K562 (cell line): ENCODE data around the gene SLC29A3. TPM values are rescaled to one million over a fixed set of nuclear protein-coding genes. Genes with fewer than 3 reads are reported as not detected.

Source experiments
- ASH1L ChIP-seq: fragments of 450-650 bp; IDR thresholded peaks from 2 replicates; pipeline ENCODE4 v1.6.1; 2018; ENCODE audit warnings: borderline replicate concordance, mild to moderate bottlenecking, low read depth; ENCODE audit not compliant: partially characterized antibody
- ATF3 ChIP-seq, 2 experiments: fragments of 450-650 bp in 1 of 2; sonication (generic) in 1 of 2; formaldehyde crosslinking in 1 of 2; IDR thresholded peaks in 1 of 2; conservative IDR thresholded peaks in 1 of 2; 2 replicates each; pipeline versions ENCODE4 v1.6.1 to v1.8.1; 2016 to 2023; ENCODE audit warnings: mild to moderate bottlenecking in 2 of 2, moderate library complexity in 2 of 2, inconsistent platforms in 1 of 2, missing genetic modification reagents in 1 of 2
- BCLAF1 ChIP-seq, 2 experiments: fragments of 450-650 bp in 1 of 2; IDR thresholded peaks; 2 replicates each; pipeline ENCODE4 v1.6.1; 2011 to 2017; ENCODE audit warnings: low read depth in 2 of 2, antibody characterized with exemption in 1 of 2, borderline replicate concordance in 1 of 2, low read length in 1 of 2, mild to moderate bottlenecking in 1 of 2, mixed read lengths in 1 of 2; ENCODE audit not compliant: control insufficient read depth in 1 of 2
- CC2D1A ChIP-seq: fragments of 450-650 bp; IDR thresholded peaks from 2 replicates; pipeline ENCODE4 v1.6.1; 2017; ENCODE audit warnings: mild to moderate bottlenecking
- ELF2 ChIP-seq: fragments of 250-450 bp; sonication (Bioruptor Pico); IDR thresholded peaks from 2 replicates; pipeline ENCODE4 v1.5.0; 2021; ENCODE audit warnings: mild to moderate bottlenecking
- FOXK1 ChIP-seq: sonication (generic); formaldehyde crosslinking; IDR thresholded peaks from 2 replicates; pipeline ENCODE4 v1.8.0; 2022; ENCODE audit warnings: missing genetic modification reagents, mild to moderate bottlenecking, borderline replicate concordance
- MXI1 ChIP-seq: IDR thresholded peaks from 2 replicates; pipeline ENCODE4 v1.6.1; 2011; ENCODE audit warnings: low read depth, mild to moderate bottlenecking, improper control_type of control experiment, low read length
- PATZ1 ChIP-seq: fragments of 250-450 bp; sonication (Bioruptor Pico); IDR thresholded peaks from 2 replicates; pipeline ENCODE4 v1.5.0; 2020; ENCODE audit warnings: mild to moderate bottlenecking, borderline replicate concordance
- POLR2AphosphoS5 ChIP-seq: IDR thresholded peaks from 2 replicates; pipeline ENCODE4 v1.6.1; 2011; ENCODE audit warnings: mild to moderate bottlenecking, low read depth, low read length, moderate library complexity; ENCODE audit not compliant: control insufficient read depth, insufficient read depth
- POU5F1 ChIP-seq: fragments of 150-350 bp; IDR thresholded peaks from 2 replicates; pipeline ENCODE4 v1.6.1; 2014; ENCODE audit warnings: borderline replicate concordance, low read length, low read depth, mild to moderate bottlenecking; ENCODE audit not compliant: partially characterized antibody
- SNRNP70 ChIP-seq: fragments of 200-400 bp; formaldehyde crosslinking; optimal IDR thresholded peaks from 2 replicates; pipeline ENCODE3; 2017; ENCODE audit warnings: low read depth, low read length
- TFAP4 ChIP-seq: sonication (generic); formaldehyde crosslinking; IDR thresholded peaks from 2 replicates; pipeline ENCODE4 v1.8.0; 2022; ENCODE audit warnings: missing genetic modification reagents, mild to moderate bottlenecking, moderate library complexity, borderline replicate concordance
- WHSC1 ChIP-seq: IDR thresholded peaks from one replicate; pipeline ENCODE4 v1.6.1; 2012; ENCODE audit warnings: low read length, control low read depth, inconsistent platforms
- ZBTB2 ChIP-seq: fragments of 450-650 bp; IDR thresholded peaks from 2 replicates; pipeline ENCODE4 v1.6.1; 2016; ENCODE audit warnings: antibody characterized with exemption
- ZNF217 ChIP-seq: sonication (generic); formaldehyde crosslinking; IDR thresholded peaks from 2 replicates; pipeline ENCODE4 v1.8.0; 2022; ENCODE audit warnings: mild to moderate bottlenecking, missing genetic modification reagents
- ZNF324 ChIP-seq: fragments of 250-450 bp; sonication (Bioruptor Pico); IDR thresholded peaks from 2 replicates; pipeline ENCODE4 v1.4.0; 2020; ENCODE audit warnings: mild to moderate bottlenecking
- polyA plus RNA-seq, 8 experiments: library from polyadenylated mRNA; depleted of rRNA in 4 of 8; stranded (reverse) in 5 of 8; unstranded in 3 of 8; fragments of >200 nt; fragmentation: Nextera tagmentation in 2 of 8; fragmentation: Illumina TruSeq in 1 of 8; extraction: Ambion mirVana in 2 of 8; extraction: Trizol in 1 of 8; gene quantifications; 2 replicates each; pipeline versions ENCODE4 v1.2.1 to v1.2.3, GENCODE V29; 2011 to 2014; ENCODE audit warnings: inconsistent platforms in 1 of 8, missing spikeins in 1 of 8
- total RNA-seq, 7 experiments: library from RNA; depleted of rRNA in 6 of 7; stranded (reverse); fragments of >200 nt in 6 of 7; fragmentation: Illumina TruSeq in 2 of 7; extraction: Trizol in 2 of 7; gene quantifications; 2 replicates each; pipeline versions ENCODE4 v1.2.1 to v1.2.3, GENCODE V29; 2011 to 2021; ENCODE audit warnings: low replicate concordance in 1 of 7

The SLC29A3 gene
- total and polyA plus RNA-seq, 9 of the 15 experiments (the other 6 are each of a cell fraction or from before 2014, with no cell fraction given): 2.1 to 10.7 (median 4.6) TPM

GRCh38 chr10:71319042-71319799, at the start of gene SLC29A3 (continued):
- TF ChIP-seq BCLAF1 (IDR thresholded peaks at IDR 0.05; ENCODE audit: borderline replicate concordance in 1 of 2, control insufficient read depth in 1 of 2, low read depth in 2 of 2, low read length in 1 of 2) (peak in 1 of 2 experiments; percentile 29; a peak in 1 of 4 replicates), ZBTB2 (no peak; the same call in 1 of the 2 replicates), ZNF324 (CRISPR knock-in tag) (no peak), ATF3 (IDR thresholded peaks at IDR 0.05) (no peak), ATF3 (CRISPR knock-in tag; conservative IDR thresholded peaks at IDR 0.05) (peak; percentile 44; the same call in 1 of the 2 replicates), SNRNP70 (no peak), POU5F1 (peak; percentile 21), MXI1 (0 out of 2 replicates have a peak, but pooled peaks have one; percentile 43), PATZ1 (CRISPR knock-in tag) (no peak), ASH1L (no peak), ZNF217 (CRISPR knock-in tag) (no peak), WHSC1 (no peak), CC2D1A (peak; percentile 71; the same call in 1 of the 2 replicates), ELF2 (CRISPR knock-in tag) (no peak), FOXK1 (CRISPR knock-in tag) (peak; percentile 98), POLR2AphosphoS5 (0 out of 2 replicates have a peak, but pooled peaks have one; percentile 44), TFAP4 (CRISPR knock-in tag) (peak; percentile 89)
